GM12875 (cell line): Measurements from ENCODE around the gene CHMP2A.

Source experiments
- H3K4me3 ChIP-seq: one replicate; pipeline ENCODE4 v1.5.1; 2011; ENCODE audit warnings: low read depth, low read length, control low read depth
- TF ChIP-seq, protein P1 (sequence below): IDR thresholded peaks from 2 replicates; pipeline ENCODE4 v1.5.1; 2011; ENCODE audit warnings: low read depth, mild to moderate bottlenecking, control low read depth, inconsistent platforms, low read length, moderate library complexity, borderline replicate concordance; ENCODE audit not compliant: insufficient read depth

CHMP2A gene

DNA sequence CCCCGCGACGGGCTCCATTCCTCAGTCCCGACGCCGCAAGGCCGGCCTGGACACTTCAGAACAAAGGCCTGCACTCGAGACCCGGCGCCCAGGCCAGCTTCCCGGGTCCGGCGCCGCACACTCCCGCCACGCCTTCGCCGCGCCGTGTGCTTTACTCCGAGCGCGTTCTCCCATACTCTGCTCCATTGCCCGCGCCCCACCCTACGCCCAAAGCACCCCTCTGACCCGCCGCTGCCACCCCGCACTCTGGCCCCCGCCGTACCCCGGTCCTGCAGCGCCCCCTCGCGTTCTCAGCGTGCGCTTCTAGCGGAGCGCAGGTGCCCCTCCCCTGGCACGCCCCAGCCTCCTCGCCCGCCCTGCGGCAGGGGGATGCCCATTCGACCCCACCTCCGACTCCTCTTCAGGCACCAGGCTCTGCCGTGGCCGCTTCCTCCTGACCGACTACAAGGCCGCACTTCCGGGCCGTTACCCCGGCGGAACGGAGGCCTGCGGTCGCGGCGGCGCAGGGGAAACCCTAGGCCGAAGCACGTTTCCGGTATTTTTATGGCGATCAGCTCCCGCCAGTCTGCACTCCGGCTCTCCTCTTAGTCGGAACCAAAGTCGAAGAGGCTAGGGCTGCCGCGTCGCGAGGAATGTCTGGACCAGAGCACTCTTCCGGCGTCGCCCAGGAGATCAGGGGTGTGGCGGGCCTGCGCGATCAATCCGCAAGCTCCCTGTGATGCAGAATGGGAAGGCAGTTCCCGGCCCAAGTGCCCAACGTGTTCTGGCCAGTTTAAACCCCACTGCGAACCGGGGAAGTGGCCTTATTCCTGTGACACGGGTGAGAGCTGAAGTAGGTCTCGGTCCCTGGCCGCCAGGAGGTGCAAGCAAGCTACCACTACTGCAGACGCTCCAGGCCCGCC lies 35.3 kb downstream of the CHMP2A start, which contains the start of gene ZBTB45:
TSS of gene ZBTB45 (minus strand) at position 456 of the 902 bp plus-strand sequence. CDS start 2,137 bp downstream, outside the sequence.
- H3K4me3 ChIP-seq = peak within 1 kb of the TSS; percentile 78
- TF ChIP-seq, protein P1, sequence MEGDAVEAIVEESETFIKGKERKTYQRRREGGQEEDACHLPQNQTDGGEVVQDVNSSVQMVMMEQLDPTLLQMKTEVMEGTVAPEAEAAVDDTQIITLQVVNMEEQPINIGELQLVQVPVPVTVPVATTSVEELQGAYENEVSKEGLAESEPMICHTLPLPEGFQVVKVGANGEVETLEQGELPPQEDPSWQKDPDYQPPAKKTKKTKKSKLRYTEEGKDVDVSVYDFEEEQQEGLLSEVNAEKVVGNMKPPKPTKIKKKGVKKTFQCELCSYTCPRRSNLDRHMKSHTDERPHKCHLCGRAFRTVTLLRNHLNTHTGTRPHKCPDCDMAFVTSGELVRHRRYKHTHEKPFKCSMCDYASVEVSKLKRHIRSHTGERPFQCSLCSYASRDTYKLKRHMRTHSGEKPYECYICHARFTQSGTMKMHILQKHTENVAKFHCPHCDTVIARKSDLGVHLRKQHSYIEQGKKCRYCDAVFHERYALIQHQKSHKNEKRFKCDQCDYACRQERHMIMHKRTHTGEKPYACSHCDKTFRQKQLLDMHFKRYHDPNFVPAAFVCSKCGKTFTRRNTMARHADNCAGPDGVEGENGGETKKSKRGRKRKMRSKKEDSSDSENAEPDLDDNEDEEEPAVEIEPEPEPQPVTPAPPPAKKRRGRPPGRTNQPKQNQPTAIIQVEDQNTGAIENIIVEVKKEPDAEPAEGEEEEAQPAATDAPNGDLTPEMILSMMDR = peak; percentile 93

DNA sequence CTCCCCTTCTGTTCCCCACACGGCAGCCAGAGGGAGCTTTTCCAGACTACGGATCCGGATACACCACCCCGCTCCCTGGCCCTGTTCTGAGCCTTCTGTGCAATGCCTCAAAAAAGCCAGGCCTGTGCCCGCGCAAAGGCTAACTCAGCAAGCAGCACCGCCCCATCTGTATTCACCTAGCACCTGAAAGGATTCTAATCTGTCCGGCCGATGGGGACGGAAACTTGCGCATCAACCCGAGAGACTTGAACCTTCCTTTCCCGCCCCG lies 35.9 kb downstream of the CHMP2A start:
- TF ChIP-seq, protein P1 = peak; percentile 48; the same call in 1 of the 2 replicates
- H3K4me3 ChIP-seq = peak overlapping the region; percentile 78

DNA sequence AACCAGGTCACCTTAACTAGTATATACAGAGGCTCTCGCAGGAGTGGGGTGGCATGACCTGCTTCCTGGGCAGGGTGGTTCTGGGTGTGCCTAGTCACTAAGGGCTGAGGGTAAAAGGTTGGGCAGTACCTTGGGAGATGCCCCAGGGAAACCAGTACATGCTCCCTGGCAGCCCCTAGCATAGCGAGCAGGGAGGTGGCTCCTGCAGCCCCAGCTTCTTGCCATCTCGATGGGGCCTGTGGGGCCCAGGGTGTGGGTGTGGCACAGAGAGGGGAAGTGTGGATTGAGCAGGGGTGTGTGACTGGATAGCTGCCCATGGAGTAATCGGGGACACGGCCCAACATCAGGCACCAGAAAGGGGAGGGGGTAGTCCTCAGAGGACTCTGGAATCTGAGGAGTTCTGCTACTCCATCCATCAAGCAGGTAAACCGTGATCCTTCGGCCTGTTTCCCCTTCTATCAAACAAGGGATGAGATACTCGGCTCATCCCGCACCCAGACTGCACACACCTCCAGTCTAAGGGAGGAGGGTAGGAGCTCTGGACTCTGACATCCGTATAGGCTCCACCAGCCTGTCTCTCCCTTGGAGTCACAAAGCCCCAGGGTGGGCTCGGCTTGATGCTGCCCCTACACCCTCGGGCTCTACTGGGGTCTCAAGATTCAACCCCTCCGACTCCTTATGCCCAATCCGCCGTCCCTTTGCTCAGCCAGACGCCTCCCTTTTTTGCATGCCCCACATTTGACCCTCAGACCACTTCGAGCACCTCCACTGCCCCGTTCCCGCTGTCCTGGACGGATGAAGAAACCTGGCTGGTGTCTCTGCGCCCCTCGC lies 36.4 kb downstream of the CHMP2A start:
- H3K4me3 ChIP-seq = peak overlapping the region; percentile 78
- TF ChIP-seq, protein P1 = no peak; the same call in 1 of the 2 replicates

DNA sequence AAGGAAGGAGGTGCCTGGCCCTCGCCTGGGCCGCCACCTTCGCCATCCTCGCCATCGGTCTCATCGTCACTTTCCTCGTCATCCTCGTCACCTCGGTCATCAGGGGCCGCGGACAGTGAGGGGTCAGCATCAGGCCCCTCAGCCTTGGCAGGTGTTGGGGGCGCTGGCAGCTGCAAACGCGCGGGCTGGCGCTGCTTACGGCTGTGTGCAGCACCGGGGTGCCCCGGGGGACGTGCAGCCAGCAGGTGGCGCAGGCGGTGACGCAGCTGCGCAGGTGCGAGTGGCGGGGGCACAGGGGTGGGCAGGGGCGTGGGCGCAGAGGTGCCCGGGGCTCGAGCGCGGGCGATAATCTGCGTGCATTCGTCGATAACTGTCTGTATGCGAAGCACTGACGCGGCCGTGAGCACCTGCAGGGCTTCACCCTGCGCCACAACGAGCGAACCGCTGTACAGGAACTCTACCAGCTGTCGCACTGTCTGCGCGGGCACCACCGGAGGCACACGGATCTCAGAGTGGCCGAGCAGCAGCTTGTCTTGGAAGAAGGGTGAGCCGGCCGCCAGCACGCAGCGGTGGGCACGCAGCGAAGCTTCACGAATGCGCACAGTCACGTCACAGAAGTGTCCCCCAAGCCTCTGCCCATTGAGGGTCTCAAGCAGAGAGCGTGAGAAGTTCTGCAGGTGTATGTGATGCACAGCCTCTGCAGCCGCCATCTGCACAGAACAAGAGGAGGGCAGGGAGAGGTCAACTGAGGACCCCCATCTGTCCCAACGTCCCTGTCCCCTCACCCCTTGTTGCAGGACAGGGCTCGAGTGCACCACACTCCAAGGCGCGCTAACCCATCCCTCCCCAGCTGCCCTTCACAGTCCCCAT lies 37.7 kb downstream of the CHMP2A start:
- H3K4me3 ChIP-seq = no peak overlapping the region
- TF ChIP-seq, protein P1 = no peak

DNA sequence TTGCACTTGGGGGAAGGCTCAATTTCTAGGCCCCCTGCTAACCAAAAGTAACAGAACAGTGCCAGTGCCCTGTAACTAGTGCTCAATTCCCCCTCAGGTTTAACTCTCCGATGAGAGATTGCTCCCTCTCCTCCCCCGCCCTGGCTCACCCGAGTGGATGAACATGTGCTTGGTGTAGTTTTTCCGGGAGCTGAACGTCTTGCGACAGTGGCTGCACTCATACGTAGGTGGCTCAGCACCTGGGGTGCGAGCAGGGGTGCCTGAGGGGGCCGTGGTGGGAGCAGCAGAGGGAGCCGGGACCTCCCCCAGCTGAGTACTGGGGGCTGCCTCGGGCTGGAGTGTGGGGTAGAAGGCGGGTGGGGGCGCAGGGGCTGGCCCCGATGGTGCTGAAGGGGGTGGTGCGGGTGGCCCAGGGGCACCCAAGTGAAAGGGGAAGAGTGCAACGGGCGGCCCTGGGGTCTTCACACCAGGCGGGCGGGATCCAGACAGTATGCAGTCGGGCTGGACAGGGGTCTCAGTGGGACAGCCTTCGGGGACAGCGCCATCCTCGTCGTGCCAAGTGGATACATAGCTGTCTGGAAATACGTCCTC lies 38.6 kb downstream of the CHMP2A start:
- TF ChIP-seq, protein P1 = no peak
- H3K4me3 ChIP-seq = no peak overlapping the region

DNA sequence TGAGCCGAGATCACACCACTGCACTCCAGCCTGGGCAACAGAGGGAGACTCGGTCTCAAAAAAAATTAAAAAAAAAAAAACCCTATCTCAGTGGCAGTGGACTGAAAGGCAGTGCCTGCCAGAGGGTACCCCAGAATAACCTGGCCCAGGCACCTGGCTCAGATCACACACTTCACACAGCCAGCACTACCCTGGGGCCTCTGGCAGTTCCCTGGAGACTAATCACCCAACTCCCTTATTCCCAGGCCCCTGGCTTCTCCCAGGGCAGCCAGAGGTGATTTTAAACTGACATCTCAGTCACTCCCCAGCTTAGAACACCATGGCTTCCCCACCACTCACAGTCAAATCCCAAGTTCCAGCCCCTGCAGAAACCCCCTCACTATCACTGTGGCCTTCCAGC lies 39.6 kb downstream of the CHMP2A start:
- TF ChIP-seq, protein P1 = no peak
- no peak overlapping the region for H3K4me3 ChIP-seq
